Cardiac muscle cell (in vitro differentiated cells and primary cell): Measurements from ENCODE around the gene ZNF407. TPM values are rescaled to one million over a fixed set of nuclear protein-coding genes. Genes with fewer than 3 reads are reported as not detected.

Experiments
- DNase-seq, 2 donors: peaks; one replicate each; pipeline versions ENCODE4 v3.0.0 to v3.0.0-alpha.2; 2010 to 2017; ENCODE audit warnings: low read depth in 1 of 2, low spot score in 1 of 2
- H3K27ac ChIP-seq: fragments of 200-600 bp; sonication (generic); 2 replicates; pipeline ENCODE4 v1.5.1; 2016
- H3K27me3 ChIP-seq: fragments of 200-600 bp; sonication (generic); 2 replicates; pipeline ENCODE4 v1.6.0; 2016; ENCODE audit warnings: control low read depth
- H3K36me3 ChIP-seq: fragments of 200-600 bp; sonication (generic); 2 replicates; pipeline ENCODE4 v1.5.1; 2016; ENCODE audit warnings: control low read depth
- H3K4me1 ChIP-seq: fragments of 200-600 bp; sonication (generic); 2 replicates; pipeline ENCODE4 v1.8.1; 2017; ENCODE audit warnings: low read depth, mild to moderate bottlenecking, mixed run types
- H3K4me3 ChIP-seq: fragments of 200-600 bp; sonication (generic); 2 replicates; pipeline ENCODE4 v1.5.1; 2016; ENCODE audit warnings: mild to moderate bottlenecking
- H3K9me3 ChIP-seq: fragments of 200-600 bp; sonication (generic); 2 replicates; pipeline ENCODE4 v1.5.1; 2017; ENCODE audit warnings: low read depth, mild to moderate bottlenecking, control low read depth
- polyA plus RNA-seq: library from polyadenylated mRNA; unstranded; fragments of >200 nt; fragmentation: Nextera tagmentation; extraction: Ambion mirVana; gene quantifications from 2 replicates; pipeline ENCODE4 v1.2.1, GENCODE V29; 2016
- total RNA-seq: library from RNA; depleted of rRNA; stranded (reverse); fragments of >200 nt; gene quantifications from 2 replicates; pipeline ENCODE4 v1.2.3, GENCODE V29; 2016
- TF ChIP-seq, protein P1 (sequence below): IDR thresholded peaks from 2 replicates; pipeline ENCODE4 v1.5.1; 2012; ENCODE audit warnings: low read depth, mild to moderate bottlenecking, low read length

The ZNF407 gene
- total and polyA plus RNA-seq, 2 experiments from 2014 or later, result 4.6 to 8.0 TPM

DNA sequence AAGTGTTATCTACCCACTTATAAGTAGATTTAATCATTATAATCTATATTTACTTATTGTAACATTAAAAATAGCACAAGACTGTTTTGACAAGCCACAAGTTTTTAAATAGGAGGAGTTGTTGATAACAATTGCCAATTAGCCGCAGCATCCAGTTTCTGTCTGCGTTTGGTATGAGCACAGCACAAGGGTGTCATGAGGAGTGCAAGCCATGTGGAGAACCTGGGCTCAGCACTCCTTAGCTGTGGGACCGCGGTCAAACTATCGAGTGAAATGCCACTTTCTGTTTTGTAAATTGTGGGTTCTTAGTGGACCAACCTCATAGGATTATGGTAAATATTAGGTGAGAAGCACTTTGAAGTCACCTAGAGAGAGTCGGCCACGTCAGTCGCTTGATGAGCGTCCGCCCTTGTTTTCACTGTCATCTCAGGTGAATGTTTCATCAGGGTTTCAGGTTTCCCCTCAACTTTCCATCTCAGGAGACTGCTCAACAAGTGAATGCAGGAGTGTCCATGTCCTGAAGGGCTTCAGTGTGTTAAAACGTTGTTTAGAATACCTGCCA, 294.5 kb downstream of the ZNF407 start:
- DNase-seq, result no peak
- no peaks in the 10 kb centered on the region for H3K36me3 ChIP-seq
- no peaks in the 10 kb centered on the region for H3K9me3 ChIP-seq
- H3K4me1 ChIP-seq, result peaks cover 5% of the 10 kb centered on the region
- TF ChIP-seq, protein P1, sequence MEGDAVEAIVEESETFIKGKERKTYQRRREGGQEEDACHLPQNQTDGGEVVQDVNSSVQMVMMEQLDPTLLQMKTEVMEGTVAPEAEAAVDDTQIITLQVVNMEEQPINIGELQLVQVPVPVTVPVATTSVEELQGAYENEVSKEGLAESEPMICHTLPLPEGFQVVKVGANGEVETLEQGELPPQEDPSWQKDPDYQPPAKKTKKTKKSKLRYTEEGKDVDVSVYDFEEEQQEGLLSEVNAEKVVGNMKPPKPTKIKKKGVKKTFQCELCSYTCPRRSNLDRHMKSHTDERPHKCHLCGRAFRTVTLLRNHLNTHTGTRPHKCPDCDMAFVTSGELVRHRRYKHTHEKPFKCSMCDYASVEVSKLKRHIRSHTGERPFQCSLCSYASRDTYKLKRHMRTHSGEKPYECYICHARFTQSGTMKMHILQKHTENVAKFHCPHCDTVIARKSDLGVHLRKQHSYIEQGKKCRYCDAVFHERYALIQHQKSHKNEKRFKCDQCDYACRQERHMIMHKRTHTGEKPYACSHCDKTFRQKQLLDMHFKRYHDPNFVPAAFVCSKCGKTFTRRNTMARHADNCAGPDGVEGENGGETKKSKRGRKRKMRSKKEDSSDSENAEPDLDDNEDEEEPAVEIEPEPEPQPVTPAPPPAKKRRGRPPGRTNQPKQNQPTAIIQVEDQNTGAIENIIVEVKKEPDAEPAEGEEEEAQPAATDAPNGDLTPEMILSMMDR, result no peak
- H3K27me3 ChIP-seq, result no peaks in the 10 kb centered on the region
- H3K27ac ChIP-seq, result no peak overlapping the region
- H3K4me3 ChIP-seq, result no peak overlapping the region

DNA sequence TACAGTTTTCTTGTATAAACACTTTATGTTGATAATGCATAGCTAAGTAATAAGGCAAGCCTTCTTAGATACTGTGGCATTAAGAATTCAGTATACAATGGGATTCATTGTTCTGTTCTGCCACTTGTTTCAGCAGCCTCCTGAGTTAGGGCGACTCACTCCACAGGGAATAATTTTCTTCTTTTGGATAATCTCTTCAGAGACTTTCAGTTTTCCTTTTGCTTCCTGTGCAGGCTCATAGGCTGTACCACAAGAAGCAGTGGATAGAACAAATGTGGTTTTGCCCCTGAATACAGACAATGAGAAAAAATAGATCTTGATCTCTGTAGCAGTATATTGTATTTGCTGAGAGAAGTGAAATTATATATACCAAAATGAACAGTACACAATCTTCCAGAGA, 298.0 kb downstream of the ZNF407 start:
- peak in 1 of 2 donors; percentile 48 for DNase-seq
- Histone ChIP-seq H3K27ac (no peak overlapping the region), H3K4me3 (no peak overlapping the region), H3K9me3 (no peaks in the 10 kb centered on the region), H3K36me3 (no peaks in the 10 kb centered on the region), H3K4me1 (no peaks in the 10 kb centered on the region), H3K27me3 (no peaks in the 10 kb centered on the region)
- TF ChIP-seq, protein P1, result no peak

DNA sequence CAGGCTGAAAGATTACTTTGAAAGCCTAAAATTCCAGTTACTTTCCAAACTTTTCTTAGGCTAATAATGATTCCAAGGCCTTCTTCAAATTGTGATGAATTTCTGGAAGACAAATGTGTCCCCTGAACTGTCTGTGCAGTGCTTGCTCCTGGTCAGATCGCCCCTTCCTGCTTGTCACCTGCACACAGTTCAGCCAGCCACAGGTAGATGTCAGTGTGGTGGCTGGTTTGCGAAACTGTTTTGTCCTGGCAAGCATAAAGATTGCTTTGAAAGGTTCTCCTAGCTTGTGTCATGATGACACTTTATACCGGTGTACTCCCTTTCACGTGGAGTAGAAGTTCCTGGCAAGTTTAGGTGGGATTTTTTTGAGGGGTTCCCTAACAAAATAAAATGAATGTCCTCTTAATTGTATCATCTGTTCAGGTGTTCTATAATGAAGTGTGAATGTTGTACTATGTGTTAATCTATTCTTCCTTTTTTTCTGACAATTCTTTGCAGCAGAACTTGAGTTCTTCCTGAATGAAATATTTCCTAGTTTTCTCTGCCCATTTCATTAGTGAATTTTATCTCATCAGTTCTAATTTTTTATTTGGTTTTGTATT, 298.8 kb downstream of the ZNF407 start:
- H3K36me3 ChIP-seq, result no peaks in the 10 kb centered on the region
- peak in 1 of 2 donors; percentile 62 for DNase-seq
- TF ChIP-seq, protein P1, result no peak
- no peak overlapping the region for H3K4me3 ChIP-seq
- no peaks in the 10 kb centered on the region for H3K4me1 ChIP-seq
- no peaks in the 10 kb centered on the region for H3K9me3 ChIP-seq
- H3K27me3 ChIP-seq, result no peaks in the 10 kb centered on the region
- H3K27ac ChIP-seq, result no peak overlapping the region

DNA sequence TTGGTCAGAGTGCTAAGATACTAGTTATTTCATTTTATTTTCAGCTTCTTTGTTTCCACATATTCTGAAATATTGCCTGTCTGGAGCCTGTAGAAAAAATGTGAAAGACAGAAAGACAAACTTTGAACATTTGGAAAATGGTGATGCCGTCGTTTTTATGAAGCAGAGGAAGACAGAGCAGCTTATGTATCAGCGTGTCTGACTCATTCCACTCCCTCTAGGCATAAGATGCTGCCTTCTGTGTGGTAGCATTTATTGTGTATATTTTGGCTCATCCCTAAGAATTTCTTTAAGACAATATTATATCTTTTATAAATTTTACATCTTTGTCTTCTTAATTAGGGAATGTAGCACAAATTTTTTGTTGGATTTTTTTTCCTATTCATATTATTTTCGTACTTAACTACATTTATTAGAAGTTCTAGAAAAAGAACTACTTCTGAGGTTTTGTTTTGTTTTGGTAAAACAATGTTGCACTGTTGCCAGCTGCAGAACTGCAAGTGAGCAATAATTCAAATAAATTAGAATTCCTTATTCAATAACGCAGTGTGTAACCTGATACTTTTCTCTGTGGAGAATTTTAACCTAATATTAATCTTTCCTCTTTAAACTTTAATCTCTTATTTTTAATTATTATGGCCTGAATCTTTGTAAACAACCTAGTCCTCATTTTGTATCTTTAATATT, 300.4 kb downstream of the ZNF407 start:
- Histone ChIP-seq H3K36me3 (no peaks in the 10 kb centered on the region), H3K4me3 (no peak overlapping the region), H3K27me3 (no peaks in the 10 kb centered on the region), H3K27ac (no peak overlapping the region), H3K4me1 (no peaks in the 10 kb centered on the region), H3K9me3 (no peaks in the 10 kb centered on the region)
- TF ChIP-seq, protein P1, result no peak
- DNase-seq, result peak in 1 of 2 donors; percentile 38

DNA sequence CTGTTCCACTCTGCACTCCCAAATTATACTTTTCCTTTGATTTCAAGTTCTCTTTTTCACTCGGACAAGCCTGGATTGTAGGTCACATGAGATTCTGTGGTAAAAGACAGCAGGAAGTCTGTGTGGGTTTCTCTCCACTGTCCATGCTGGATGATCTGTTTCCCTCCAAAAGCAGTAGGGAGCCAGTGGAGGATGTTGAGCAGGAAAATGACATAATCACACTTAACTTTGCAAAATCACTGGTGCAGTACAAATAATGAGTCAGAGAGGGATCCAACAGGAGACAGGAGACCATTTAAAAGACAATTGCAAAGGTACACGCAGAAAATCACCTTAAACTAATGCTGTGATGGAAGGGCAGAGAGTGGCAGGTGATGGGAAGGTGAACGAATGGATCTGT, 301.3 kb downstream of the ZNF407 start:
- no peak overlapping the region for H3K27ac ChIP-seq
- TF ChIP-seq, protein P1, result no peak
- peak in 1 of 2 donors; percentile 32 for DNase-seq
- no peaks in the 10 kb centered on the region for H3K4me1 ChIP-seq
- no peaks in the 10 kb centered on the region for H3K9me3 ChIP-seq
- H3K36me3 ChIP-seq, result no peaks in the 10 kb centered on the region
- no peak overlapping the region for H3K4me3 ChIP-seq
- H3K27me3 ChIP-seq, result no peaks in the 10 kb centered on the region
